Kidney epithelial cell (primary cell): Measurements from ENCODE around the gene DGKG. TPM values are rescaled to one million over a fixed set of nuclear protein-coding genes. Genes with fewer than 3 reads are reported as not detected.

Experiments used
- DNase-seq: peaks from one replicate; pipeline ENCODE4 v3.0.0-alpha.2; 2010; ENCODE audit warnings: low read depth
- H3K27me3 ChIP-seq: 2 replicates; pipeline ENCODE4 v1.6.0; 2011; ENCODE audit warnings: low read length; ENCODE audit not compliant: control insufficient read depth, insufficient read depth
- H3K36me3 ChIP-seq: 2 replicates; pipeline ENCODE4 v1.5.1; 2011; ENCODE audit warnings: low read length; ENCODE audit not compliant: control insufficient read depth, insufficient read depth
- H3K4me3 ChIP-seq: 2 replicates; pipeline ENCODE4 v1.5.1; 2011; ENCODE audit warnings: low read depth, mild to moderate bottlenecking, control low read depth, low read length
- total RNA-seq: library from RNA; depleted of rRNA; stranded (reverse); fragments of >200 nt; gene quantifications from 2 replicates; pipeline ENCODE4 v1.2.3, GENCODE V29; 2015
- TF ChIP-seq, protein P1 (sequence below): IDR thresholded peaks from 2 replicates; pipeline ENCODE4 v1.5.1; 2011; ENCODE audit warnings: mild to moderate bottlenecking, moderate library complexity, low read length, control low read depth, inconsistent platforms; ENCODE audit not compliant: insufficient read depth, poor library complexity, severe bottlenecking

The DGKG gene
- total RNA-seq, 1 donor from 2014 or later = 0.04 TPM

GRCh38 chr3:186362988-186363387 is 954 bp upstream of the DGKG start:
- peaks cover 60% of the 10 kb centered on the region for H3K27me3 ChIP-seq
- TF ChIP-seq, protein P1, sequence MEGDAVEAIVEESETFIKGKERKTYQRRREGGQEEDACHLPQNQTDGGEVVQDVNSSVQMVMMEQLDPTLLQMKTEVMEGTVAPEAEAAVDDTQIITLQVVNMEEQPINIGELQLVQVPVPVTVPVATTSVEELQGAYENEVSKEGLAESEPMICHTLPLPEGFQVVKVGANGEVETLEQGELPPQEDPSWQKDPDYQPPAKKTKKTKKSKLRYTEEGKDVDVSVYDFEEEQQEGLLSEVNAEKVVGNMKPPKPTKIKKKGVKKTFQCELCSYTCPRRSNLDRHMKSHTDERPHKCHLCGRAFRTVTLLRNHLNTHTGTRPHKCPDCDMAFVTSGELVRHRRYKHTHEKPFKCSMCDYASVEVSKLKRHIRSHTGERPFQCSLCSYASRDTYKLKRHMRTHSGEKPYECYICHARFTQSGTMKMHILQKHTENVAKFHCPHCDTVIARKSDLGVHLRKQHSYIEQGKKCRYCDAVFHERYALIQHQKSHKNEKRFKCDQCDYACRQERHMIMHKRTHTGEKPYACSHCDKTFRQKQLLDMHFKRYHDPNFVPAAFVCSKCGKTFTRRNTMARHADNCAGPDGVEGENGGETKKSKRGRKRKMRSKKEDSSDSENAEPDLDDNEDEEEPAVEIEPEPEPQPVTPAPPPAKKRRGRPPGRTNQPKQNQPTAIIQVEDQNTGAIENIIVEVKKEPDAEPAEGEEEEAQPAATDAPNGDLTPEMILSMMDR = no peak
- DNase-seq = no peak

GRCh38 chr3:186362537-186362842 is 456 bp upstream of the DGKG start:
- Histone ChIP-seq H3K27me3 (peaks cover 58% of the 10 kb centered on the region), H3K36me3 (no peaks in the 10 kb centered on the region), H3K4me3 (no peak overlapping the region)
- TF ChIP-seq, protein P1 = no peak
- DNase-seq = no peak

More at GRCh38 chr3:186362988-186363387, 954 bp upstream of the DGKG start:
- H3K36me3 ChIP-seq = no peaks in the 10 kb centered on the region
- H3K4me3 ChIP-seq = no peak overlapping the region

DNA sequence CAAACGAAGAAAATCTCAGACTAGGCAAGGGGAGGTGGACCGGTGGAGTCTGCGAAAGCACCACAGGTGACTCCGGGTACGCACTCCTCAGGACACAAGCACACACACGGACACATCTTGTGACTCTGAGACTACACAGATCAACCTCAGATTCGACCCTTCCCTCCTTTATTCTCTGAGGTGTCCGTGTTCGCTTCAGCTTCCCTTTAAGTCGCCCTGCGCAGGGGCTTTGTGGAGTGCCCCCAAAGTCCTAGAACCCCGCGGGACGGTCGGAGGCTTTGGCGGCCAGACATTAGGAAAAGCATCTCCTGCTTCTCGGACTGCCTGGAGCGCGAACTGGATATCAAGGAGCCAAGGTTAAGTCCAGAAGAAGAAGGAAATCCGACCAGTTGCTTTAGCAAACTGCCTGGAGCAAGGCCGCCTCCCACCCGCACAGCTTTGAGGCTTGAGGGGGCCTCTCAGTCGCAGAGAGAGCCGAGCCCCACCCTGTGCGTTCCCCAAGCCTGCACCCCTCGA is 730 bp downstream of the DGKG start:
- H3K36me3 ChIP-seq = no peaks in the 10 kb centered on the region
- no peak for DNase-seq
- H3K4me3 ChIP-seq = peak overlapping the region; percentile 6
- TF ChIP-seq, protein P1 = no peak
- H3K27me3 ChIP-seq = peaks cover 58% of the 10 kb centered on the region

- H3K36me3 ChIP-seq = no peaks in the 10 kb centered on the region
- TF ChIP-seq, protein P1 = no peak
- peaks cover 54% of the 10 kb centered on the region for H3K27me3 ChIP-seq
- DNase-seq = no peak
- no peak overlapping the region for H3K4me3 ChIP-seq
Observed at GRCh38 chr3:186360779-186361178, 1.3 kb downstream of the DGKG start.

- no peaks in the 10 kb centered on the region for H3K36me3 ChIP-seq
- no peak for DNase-seq
- peaks cover 44% of the 10 kb centered on the region for H3K27me3 ChIP-seq
- no peak overlapping the region for H3K4me3 ChIP-seq
- TF ChIP-seq, protein P1 = no peak
Observed at GRCh38 chr3:186359078-186359477, 3.0 kb downstream of the DGKG start.

DNA sequence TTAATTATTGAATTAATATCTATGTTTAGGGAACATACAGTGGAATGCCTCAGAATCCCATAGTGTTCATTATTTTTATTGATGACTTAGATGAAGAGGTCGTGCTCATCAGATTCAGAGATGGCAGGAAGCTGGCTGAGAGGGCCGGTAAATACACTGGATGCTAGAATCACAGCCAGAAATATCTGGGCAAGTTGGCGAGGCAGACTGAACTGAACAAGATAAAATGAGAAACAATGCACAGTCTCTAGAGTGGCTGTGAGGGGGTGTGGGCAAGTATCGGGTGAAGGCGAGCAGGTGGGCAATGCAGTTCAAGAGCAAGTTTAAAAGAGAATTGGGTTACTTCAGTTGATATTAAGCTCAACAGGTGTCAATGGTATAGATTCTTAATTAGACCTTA is 5.9 kb downstream of the DGKG start:
- Histone ChIP-seq H3K4me3 (no peak overlapping the region), H3K27me3 (peaks cover 15% of the 10 kb centered on the region), H3K36me3 (no peaks in the 10 kb centered on the region)
- no peak for DNase-seq
- TF ChIP-seq, protein P1 = no peak
